HG03469 (cell line): ENCODE measurements around the gene NLRP12.
"Not testable (repeated sequence)": the region's sequence is repeated elsewhere in the genome, so short reads cannot be mapped to it uniquely, and the experiment has no call there.

Source experiments
- ATAC-seq: cut with Tn5 transposase; IDR thresholded peaks from one replicate; pipeline ENCODE4 v1.9.1; 2021; ENCODE audit warnings: mild to moderate bottlenecking, moderate library complexity, moderate number of reproducible peaks; ENCODE audit not compliant: unreplicated experiment

Gene NLRP12

GRCh38 chr19:53824134-53824611 is at the start of gene NLRP12:
Gene NLRP12, minus strand, starts transcription at chr19:53824314. Its CDS starts 140 bp downstream, at chr19:53824174.
- ATAC-seq, result no peak

GRCh38 chr19:53872762-53873161 is 48.6 kb upstream of the NLRP12 start:
- ATAC-seq, result no peak

GRCh38 chr19:53871454-53871853 is 47.3 kb upstream of the NLRP12 start:
- ATAC-seq, result no peak

- no peak for ATAC-seq
These were observed 46.4 kb upstream of the NLRP12 start for GRCh38 chr19:53870485-53870844.

- not testable (repeated sequence) for ATAC-seq
These were observed 45.8 kb upstream of the NLRP12 start for GRCh38 chr19:53869805-53870484.

GRCh38 chr19:53868892-53869804 is 45.0 kb upstream of the NLRP12 start:
- ATAC-seq, result no peak

GRCh38 chr19:53868091-53868891 is 44.2 kb upstream of the NLRP12 start:
- no peak for ATAC-seq

- peak; percentile 52 for ATAC-seq
These were observed 43.3 kb upstream of the NLRP12 start, which contains the start of gene MYADM for GRCh38 chr19:53867225-53868090. Gene MYADM, plus strand, starts transcription at chr19:53867883. Its CDS starts 5,647 bp downstream, at chr19:53873530.

- no peak for ATAC-seq
These were observed 42.7 kb upstream of the NLRP12 start for GRCh38 chr19:53866865-53867224.

GRCh38 chr19:53865918-53866864 is 42.1 kb upstream of the NLRP12 start:
- ATAC-seq, result no peak

GRCh38 chr19:53865523-53865917 is 41.4 kb upstream of the NLRP12 start:
- no peak for ATAC-seq

GRCh38 chr19:53864308-53864836 is 40.3 kb upstream of the NLRP12 start:
- ATAC-seq, result no peak

- ATAC-seq, result no peak
These were observed 29.6 kb upstream of the NLRP12 start for GRCh38 chr19:53853707-53854106.

GRCh38 chr19:53849237-53849676 is 25.1 kb upstream of the NLRP12 start:
- ATAC-seq, result no peak

- ATAC-seq, result no peak
These were observed 23.4 kb upstream of the NLRP12 start for GRCh38 chr19:53847555-53847954.

GRCh38 chr19:53844849-53845246 is 20.7 kb upstream of the NLRP12 start:
- ATAC-seq, result no peak

- ATAC-seq, result not testable (repeated sequence)
These were observed 16.8 kb upstream of the NLRP12 start for GRCh38 chr19:53840914-53841313.

GRCh38 chr19:53840241-53840640 is 16.1 kb upstream of the NLRP12 start:
- not testable (repeated sequence) for ATAC-seq

- ATAC-seq, result not testable (repeated sequence)
These were observed 14.3 kb upstream of the NLRP12 start for GRCh38 chr19:53838446-53838845.
